Thymus (tissue), 11 donors: ENCODE results near the gene CEMIP2. TPM values are rescaled to one million over a fixed set of nuclear protein-coding genes. Genes with fewer than 3 reads are reported as not detected.
A peak's percentile ranks its signal among the peaks of the same experiment; 100 is the strongest.

ENCODE experiments used
- DNase-seq, 9 donors: peaks; one replicate each; pipeline ENCODE4 v3.0.0-alpha.2; 2013; ENCODE audit warnings: low spot score in 9 of 9, low read depth in 6 of 9, missing footprints in 1 of 9
- H3K27ac ChIP-seq, 2 donors: one replicate each; pipeline ENCODE4 v1.5.1; 2013; ENCODE audit warnings: control low read depth in 1 of 2, low read depth in 1 of 2, low read length in 1 of 2, mild to moderate bottlenecking in 1 of 2, moderate library complexity in 1 of 2
- H3K27me3 ChIP-seq, 2 donors: one replicate each; pipeline ENCODE4 v1.5.1; 2013; ENCODE audit warnings: low read length in 1 of 2; ENCODE audit not compliant: control insufficient read depth in 2 of 2, insufficient read depth in 1 of 2
- H3K36me3 ChIP-seq, 2 donors: one replicate each; pipeline ENCODE4 v1.5.1; 2013; ENCODE audit warnings: low read length in 1 of 2, mild to moderate bottlenecking in 1 of 2, moderate library complexity in 1 of 2; ENCODE audit not compliant: control insufficient read depth in 2 of 2, insufficient read depth in 2 of 2
- H3K4me1 ChIP-seq, 2 donors: one replicate each; pipeline ENCODE4 v1.5.1; 2013; ENCODE audit warnings: low read length in 2 of 2; ENCODE audit not compliant: control insufficient read depth in 2 of 2, insufficient read depth in 2 of 2
- H3K4me3 ChIP-seq, 2 donors: one replicate each; pipeline ENCODE4 v1.5.1; 2013; ENCODE audit warnings: low read length in 2 of 2, control low read depth in 1 of 2, mild to moderate bottlenecking in 1 of 2
- H3K9me3 ChIP-seq, 2 donors: one replicate each; pipeline ENCODE4 v1.5.1; 2013; ENCODE audit warnings: low read length in 1 of 2, mild to moderate bottlenecking in 1 of 2; ENCODE audit not compliant: control insufficient read depth in 2 of 2, insufficient read depth in 1 of 2
- WGBS: extraction: QIAGEN DNeasy Blood & Tissue Kit; methylation state at CpG from one replicate; pipeline ENCODE4 v1.1.7; 2013; 5-methylcytosine and 5-hydroxymethylcytosine counted together
- polyA plus RNA-seq: library from polyadenylated mRNA; stranded (reverse); fragments of 200-250 nt; gene quantifications from one replicate; pipeline ENCODE4 v1.2.3, GENCODE V29; 2013
- total RNA-seq: library from RNA; stranded (reverse); fragments of 120-200 nt; gene quantifications from one replicate; pipeline ENCODE4 v1.2.4, GENCODE V29; 2013
- donor health status: healthy.

Gene CEMIP2
- total and polyA plus RNA-seq, 2 donors, result 16.2 to 48.3 TPM

- H3K27ac ChIP-seq, result no peak overlapping the region
These were observed 13.1 kb upstream of the CEMIP2 start for GRCh38 chr9:71781391-71781790.

GRCh38 chr9:71780953-71781352 lies 12.6 kb upstream of the CEMIP2 start:
- 94% methylated on average over 3 of the region's 3 CpGs for WGBS
- H3K9me3 ChIP-seq, result no peaks in the 10 kb centered on the region
- peaks cover 5 to 18% of the 10 kb centered on the region in 2 donors for H3K4me1 ChIP-seq
- no peak for DNase-seq
- no peak overlapping the region for H3K4me3 ChIP-seq
- H3K36me3 ChIP-seq, result no peaks in the 10 kb centered on the region
- no peak overlapping the region for H3K27ac ChIP-seq
- H3K27me3 ChIP-seq, result no peaks in the 10 kb centered on the region

More at GRCh38 chr9:71781391-71781790, 13.1 kb upstream of the CEMIP2 start:
- H3K4me1 ChIP-seq, result peaks cover 5 to 18% of the 10 kb centered on the region in 2 donors
- H3K36me3 ChIP-seq, result no peaks in the 10 kb centered on the region
- H3K4me3 ChIP-seq, result no peak overlapping the region
- no peaks in the 10 kb centered on the region for H3K27me3 ChIP-seq
- peak in 1 of 9 donors; percentile 34 for DNase-seq
- no peaks in the 10 kb centered on the region for H3K9me3 ChIP-seq

- no peaks in the 10 kb centered on the region for H3K9me3 ChIP-seq
- 94% methylated on average over 5 of the region's 5 CpGs for WGBS
- H3K4me1 ChIP-seq, result peaks cover 5 to 14% of the 10 kb centered on the region in 2 donors
- H3K36me3 ChIP-seq, result no peaks in the 10 kb centered on the region
- no peak for DNase-seq
- no peaks in the 10 kb centered on the region for H3K27me3 ChIP-seq
- no peak overlapping the region for H3K4me3 ChIP-seq
- no peak overlapping the region for H3K27ac ChIP-seq
These were observed 9.8 kb upstream of the CEMIP2 start for GRCh38 chr9:71778085-71778484.

GRCh38 chr9:71774920-71775319 lies 6.6 kb upstream of the CEMIP2 start:
- Histone ChIP-seq H3K36me3 (no peaks in the 10 kb centered on the region), H3K4me1 (peaks cover 0 to 4% of the 10 kb centered on the region in 2 donors), H3K4me3 (no peak overlapping the region), H3K9me3 (no peaks in the 10 kb centered on the region), H3K27ac (no peak overlapping the region), H3K27me3 (peaks cover 3 to 5% of the 10 kb centered on the region in 2 donors)
- WGBS, result 48% methylated on average over 3 of the region's 3 CpGs
- DNase-seq, result peak in 1 of 9 donors; percentile 40

GRCh38 chr9:71772726-71773125 lies 4.4 kb upstream of the CEMIP2 start:
- no peak overlapping the region for H3K27ac ChIP-seq
- peaks cover 6 to 17% of the 10 kb centered on the region in 2 donors for H3K4me1 ChIP-seq
- H3K4me3 ChIP-seq, result no peak overlapping the region
- no peaks in the 10 kb centered on the region for H3K9me3 ChIP-seq
- H3K27me3 ChIP-seq, result peaks cover 3 to 18% of the 10 kb centered on the region in 2 donors
- DNase-seq, result no peak
- no peaks in the 10 kb centered on the region for H3K36me3 ChIP-seq
- WGBS, result 94% methylated on average over 4 of the region's 4 CpGs

- no peaks in the 10 kb centered on the region for H3K9me3 ChIP-seq
- H3K4me1 ChIP-seq, result peaks cover 11 to 24% of the 10 kb centered on the region in 2 donors
- WGBS, result 95% methylated on average over 3 of the region's 3 CpGs
- H3K36me3 ChIP-seq, result no peaks in the 10 kb centered on the region
- H3K27ac ChIP-seq, result no peak overlapping the region
- no peak for DNase-seq
- H3K4me3 ChIP-seq, result no peak overlapping the region
- H3K27me3 ChIP-seq, result peaks cover 6 to 26% of the 10 kb centered on the region in 2 donors
These were observed 1.9 kb upstream of the CEMIP2 start for GRCh38 chr9:71770170-71770569.

GRCh38 chr9:71769175-71770161 lies 1.2 kb upstream of the CEMIP2 start:
- 9% methylated on average over 46 of the region's 46 CpGs for WGBS
- DNase-seq, result peak in 6 of 9 donors; percentile 49 to 82 (median 64)
- Histone ChIP-seq H3K27ac (peak overlapping the region; percentile 27 to 77), H3K9me3 (no peaks in the 10 kb centered on the region), H3K4me1 (peaks cover 11 to 22% of the 10 kb centered on the region in 2 donors), H3K4me3 (peak overlapping the region; percentile 49 to 94), H3K36me3 (no peaks in the 10 kb centered on the region), H3K27me3 (peaks cover 6 to 26% of the 10 kb centered on the region in 2 donors)

- 3% methylated on average over 33 of the region's 33 CpGs for WGBS
- peak in 4 of 9 donors; percentile 9 to 39 (median 18) for DNase-seq
- Histone ChIP-seq H3K9me3 (no peaks in the 10 kb centered on the region), H3K4me3 (peak overlapping the region; percentile 65 to 94), H3K36me3 (no peaks in the 10 kb centered on the region), H3K27me3 (peaks cover 6 to 26% of the 10 kb centered on the region in 2 donors), H3K4me1 (peaks cover 11 to 22% of the 10 kb centered on the region in 2 donors), H3K27ac (peak overlapping the region; percentile 92 to 96)
These were observed 464 bp downstream of the CEMIP2 start for GRCh38 chr9:71767776-71768321.
